Measurements from ENCODE around the gene SPR.

SPR gene

GRCh38 chr2:72921088-72921851 lies 34.1 kb downstream of the SPR start:
- TF ChIP-seq ZFX (IDR thresholded peaks at IDR 0.05; ENCODE audit: borderline replicate concordance) = no peak
- TF ChIP-seq CTCF (IDR thresholded peaks at IDR 0.05) = no peak
- H3K27ac ChIP-seq = no peak overlapping the region

DNA sequence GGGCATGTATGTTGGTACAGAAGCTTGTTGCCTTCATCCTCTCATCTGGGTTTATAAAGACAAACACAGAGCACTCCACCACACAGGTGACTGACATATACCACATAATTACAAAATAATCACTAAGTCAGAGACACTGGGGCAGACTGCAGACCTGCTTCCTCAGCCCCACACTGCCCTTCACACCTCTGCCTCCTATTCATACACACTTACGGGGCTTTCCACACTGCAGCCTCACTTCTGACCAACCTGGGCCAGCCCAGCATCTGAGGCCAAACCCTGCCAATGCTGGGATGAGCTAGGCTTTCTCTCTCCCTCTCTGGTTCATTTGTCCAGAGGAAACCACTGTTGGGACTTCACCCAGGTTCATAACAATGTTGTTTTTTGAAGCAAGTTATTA lies 34.6 kb downstream of the SPR start:
- no peak for TF ChIP-seq ZFX (IDR thresholded peaks at IDR 0.05; ENCODE audit: borderline replicate concordance)
- no peak for TF ChIP-seq CTCF (IDR thresholded peaks at IDR 0.05)
- no peak overlapping the region for H3K27ac ChIP-seq

DNA sequence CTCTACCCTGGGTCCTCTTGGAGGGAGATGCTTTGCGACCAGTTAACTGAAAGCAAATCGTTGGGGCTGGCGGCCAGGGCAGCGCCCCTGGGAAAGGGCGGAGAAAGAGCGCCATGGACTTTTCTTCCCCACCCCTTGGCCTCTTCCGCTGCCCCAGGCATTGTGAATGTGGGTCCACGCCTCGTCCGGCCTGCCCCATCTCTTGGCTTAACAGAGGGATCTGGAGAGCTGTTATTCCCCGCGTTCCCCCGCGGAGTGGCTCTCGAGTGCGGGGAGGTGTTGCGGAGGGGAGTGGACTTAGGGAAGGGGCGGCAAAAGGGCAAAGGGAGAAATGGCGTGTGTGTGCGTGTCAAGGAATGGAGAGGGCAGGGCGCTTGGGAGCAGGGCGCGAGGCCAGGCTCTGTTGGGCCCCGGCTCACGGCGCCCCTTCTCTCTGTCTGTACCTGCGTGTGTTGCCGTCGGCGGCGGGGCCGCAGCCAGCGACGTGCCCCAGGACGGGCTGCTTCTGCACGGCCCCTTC lies 36.7 kb downstream of the SPR start:
- TF ChIP-seq CTCF (IDR thresholded peaks at IDR 0.05) (no peak), ZFX (IDR thresholded peaks at IDR 0.05; ENCODE audit: borderline replicate concordance) (no peak)
- no peak overlapping the region for H3K27ac ChIP-seq

DNA sequence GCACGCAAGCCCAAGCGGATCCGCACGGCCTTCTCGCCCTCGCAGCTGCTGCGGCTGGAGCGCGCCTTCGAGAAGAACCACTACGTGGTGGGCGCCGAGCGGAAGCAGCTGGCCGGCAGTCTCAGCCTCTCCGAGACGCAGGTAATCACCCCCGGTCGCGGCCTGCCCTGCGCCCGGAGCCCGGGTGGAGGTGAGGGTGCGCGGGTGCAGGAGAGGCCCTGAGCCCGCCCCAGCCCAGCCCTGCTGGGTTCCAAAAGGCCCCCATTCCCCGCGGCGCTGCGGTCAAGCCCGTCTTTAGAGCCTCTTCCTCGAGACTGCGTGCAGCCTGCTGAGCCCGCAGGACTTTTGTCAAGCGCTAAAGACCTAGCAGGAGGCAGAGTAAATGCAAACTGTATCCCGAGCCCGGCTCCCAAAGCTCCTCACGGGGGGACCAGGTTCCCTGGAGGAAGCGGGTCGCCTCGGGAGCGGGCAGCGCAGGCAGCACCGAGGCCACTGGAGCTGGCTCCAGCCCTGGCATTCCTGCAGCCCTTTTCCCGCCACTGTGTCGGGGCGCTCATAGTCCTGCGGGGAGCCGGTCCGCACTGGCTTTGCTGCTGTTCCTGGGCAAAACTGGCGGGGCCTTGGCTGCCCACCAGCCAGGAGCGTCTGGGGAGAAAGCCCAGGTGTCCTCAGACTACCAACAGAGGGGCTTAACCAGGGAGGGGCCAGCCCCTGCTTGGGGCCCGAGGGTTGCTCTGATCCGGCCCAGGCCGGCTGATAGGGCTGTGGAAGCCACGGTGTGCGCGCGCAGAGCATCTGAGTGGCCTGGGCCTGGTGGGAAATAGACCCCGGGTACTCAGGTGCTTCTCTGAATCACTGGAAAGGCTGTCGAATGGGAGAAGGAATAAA lies 37.4 kb downstream of the SPR start:
- TF ChIP-seq CTCF (IDR thresholded peaks at IDR 0.05) (no peak), ZFX (IDR thresholded peaks at IDR 0.05; ENCODE audit: borderline replicate concordance) (no peak)
- H3K27ac ChIP-seq = no peak overlapping the region

- TF ChIP-seq ZFX (IDR thresholded peaks at IDR 0.05; ENCODE audit: borderline replicate concordance) = no peak
- TF ChIP-seq CTCF (IDR thresholded peaks at IDR 0.05) = no peak
Measured at GRCh38 chr2:72925328-72925943, 38.2 kb downstream of the SPR start.

DNA sequence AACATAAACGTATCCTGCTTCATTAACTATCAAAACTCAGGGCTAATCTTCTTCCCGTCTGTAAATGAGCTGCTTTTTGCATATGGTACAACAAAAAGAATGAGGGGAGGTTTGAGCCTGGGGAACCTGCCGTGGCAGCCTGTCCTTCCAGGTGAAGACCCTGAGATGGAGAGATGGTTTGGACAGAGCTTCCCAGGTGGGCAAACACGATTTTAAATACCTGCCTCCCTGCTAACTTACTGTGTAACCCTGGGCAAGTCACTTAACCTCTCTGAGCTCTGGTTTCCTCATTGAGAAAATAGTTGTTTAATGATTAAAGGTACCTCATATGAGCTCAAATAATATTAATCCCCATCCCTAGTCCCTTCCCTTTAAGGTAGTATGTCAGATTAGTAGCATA lies 39.2 kb downstream of the SPR start:
- no peak overlapping the region for H3K27ac ChIP-seq

More at GRCh38 chr2:72925328-72925943, 38.2 kb downstream of the SPR start:
- no peak overlapping the region for H3K27ac ChIP-seq

More for the DNA sequence above, 39.2 kb downstream of the SPR start:
- TF ChIP-seq CTCF (IDR thresholded peaks at IDR 0.05) (no peak), ZFX (IDR thresholded peaks at IDR 0.05; ENCODE audit: borderline replicate concordance) (no peak)

All from 22Rv1 (cell line).